GM19023 (cell line): ENCODE results near the gene ARRDC1.
"Not testable (repeated sequence)": the region's sequence is repeated elsewhere in the genome, so short reads cannot be mapped to it uniquely, and the experiment has no call there.

Source experiments
- ATAC-seq: cut with Tn5 transposase; IDR thresholded peaks from one replicate; pipeline ENCODE4 v1.9.1; 2021; ENCODE audit warnings: mild to moderate bottlenecking, moderate library complexity; ENCODE audit not compliant: unreplicated experiment

Gene ARRDC1

GRCh38 chr9:137583347-137583746, 22.1 kb upstream of the ARRDC1 start:
- ATAC-seq: no peak

- no peak for ATAC-seq
Measured at GRCh38 chr9:137583957-137584356, 21.5 kb upstream of the ARRDC1 start.

- ATAC-seq: no peak
Measured at GRCh38 chr9:137586854-137587253, 18.6 kb upstream of the ARRDC1 start.

GRCh38 chr9:137588311-137588710, 17.2 kb upstream of the ARRDC1 start:
- ATAC-seq: no peak

GRCh38 chr9:137588891-137589290, 16.6 kb upstream of the ARRDC1 start:
- no peak for ATAC-seq

GRCh38 chr9:137589441-137590122, 15.9 kb upstream of the ARRDC1 start:
- peak; percentile 5 for ATAC-seq

GRCh38 chr9:137590123-137590468, 15.4 kb upstream of the ARRDC1 start:
- peak; percentile 13 for ATAC-seq

- peak; percentile 88 for ATAC-seq
Measured at GRCh38 chr9:137590469-137591383, 14.8 kb upstream of the ARRDC1 start, which contains the start of gene ZMYND19. Gene ZMYND19 (minus strand): TSS chr9:137590512. CDS start chr9:137590263, 249 bp downstream.

- no peak for ATAC-seq
Measured at GRCh38 chr9:137592767-137593166, 12.7 kb upstream of the ARRDC1 start.

GRCh38 chr9:137593176-137593575, 12.3 kb upstream of the ARRDC1 start:
- no peak for ATAC-seq

- not testable (repeated sequence) for ATAC-seq
Measured at GRCh38 chr9:137596577-137596976, 8.9 kb upstream of the ARRDC1 start.

- ATAC-seq: no peak
Measured at GRCh38 chr9:137598943-137599342, 6.5 kb upstream of the ARRDC1 start.

- ATAC-seq: no peak
Measured at GRCh38 chr9:137602661-137603060, 2.8 kb upstream of the ARRDC1 start.

- ATAC-seq: no peak
Measured at GRCh38 chr9:137603879-137604278, 1.6 kb upstream of the ARRDC1 start.

- ATAC-seq: no peak
Measured at GRCh38 chr9:137604345-137605086, 970 bp upstream of the ARRDC1 start.

GRCh38 chr9:137606005-137606621, 627 bp downstream of the ARRDC1 start:
- peak; percentile 14 for ATAC-seq

GRCh38 chr9:137606734-137607138, 1.2 kb downstream of the ARRDC1 start:
- no peak for ATAC-seq

GRCh38 chr9:137607141-137607857, 1.8 kb downstream of the ARRDC1 start:
- ATAC-seq: no peak

GRCh38 chr9:137610944-137611343, 5.5 kb downstream of the ARRDC1 start:
- no peak for ATAC-seq
